SK-N-SH treated with all-trans-retinoic acid at 6 μM for 48 hours (cell line): ENCODE measurements around the gene MRPL52.

Source experiments
- BACH2 ChIP-seq: fragments of 250-450 bp; sonication (Bioruptor Pico); IDR thresholded peaks from 2 replicates; pipeline ENCODE4 v1.9.0; 2021; ENCODE audit warnings: mild to moderate bottlenecking, borderline replicate concordance
- CSDC2 ChIP-seq: fragments of 250-450 bp; sonication (Bioruptor Pico); IDR thresholded peaks from 2 replicates; pipeline ENCODE4 v1.5.0; 2020; ENCODE audit warnings: mild to moderate bottlenecking, moderate library complexity
- OSR1 ChIP-seq: fragments of 250-450 bp; sonication (Bioruptor Pico); IDR thresholded peaks from 2 replicates; pipeline ENCODE4 v1.8.0; 2022; ENCODE audit warnings: moderate library complexity, mild to moderate bottlenecking, inconsistent platforms
- PPARA ChIP-seq: fragments of 250-450 bp; sonication (Bioruptor Pico); IDR thresholded peaks from 2 replicates; pipeline ENCODE4 v1.5.0; 2020; ENCODE audit warnings: mild to moderate bottlenecking, borderline replicate concordance
- TCF4 ChIP-seq: fragments of 250-450 bp; sonication (Bioruptor Pico); IDR thresholded peaks from 2 replicates; pipeline ENCODE4 v1.8.0; 2021; ENCODE audit warnings: mild to moderate bottlenecking, moderate library complexity, borderline replicate concordance
- ZFP3 ChIP-seq: fragments of 250-450 bp; sonication (Bioruptor Pico); IDR thresholded peaks from 2 replicates; pipeline ENCODE4 v1.5.0; 2020; ENCODE audit warnings: mild to moderate bottlenecking, moderate library complexity
- ZFP30 ChIP-seq: fragments of 450-650 bp; formaldehyde crosslinking; IDR thresholded peaks from 2 replicates; pipeline ENCODE4 v1.5.0; 2022; ENCODE audit warnings: mild to moderate bottlenecking, moderate library complexity
- TF ChIP-seq, protein P1 (sequence below): fragments of 250-450 bp; sonication (Bioruptor Pico); IDR thresholded peaks from 2 replicates; pipeline ENCODE4 v1.5.1; 2020; ENCODE audit warnings: low read depth, mild to moderate bottlenecking, moderate library complexity

DNA sequence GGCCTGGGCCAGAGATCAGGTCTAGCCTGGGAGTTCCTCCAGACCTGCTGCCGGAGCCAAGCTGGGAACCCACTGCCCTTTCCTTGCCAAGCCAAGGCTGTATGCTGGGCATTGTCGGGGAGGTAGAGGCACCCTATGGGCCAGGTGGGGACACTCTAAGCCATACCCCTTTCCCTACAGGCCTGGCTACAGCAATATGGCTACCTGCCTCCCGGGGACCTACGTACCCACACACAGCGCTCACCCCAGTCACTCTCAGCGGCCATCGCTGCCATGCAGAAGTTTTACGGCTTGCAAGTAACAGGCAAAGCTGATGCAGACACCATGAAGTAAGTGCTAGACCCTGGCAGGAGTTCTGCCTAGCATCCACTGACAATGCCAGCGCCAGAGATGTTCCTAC, 11.6 kb downstream of the MRPL52 start:
- no peak for TF ChIP-seq PPARA (CRISPR knock-in tag)
- TF ChIP-seq ZFP30 (CRISPR knock-in tag) = no peak
- TF ChIP-seq, protein P1, sequence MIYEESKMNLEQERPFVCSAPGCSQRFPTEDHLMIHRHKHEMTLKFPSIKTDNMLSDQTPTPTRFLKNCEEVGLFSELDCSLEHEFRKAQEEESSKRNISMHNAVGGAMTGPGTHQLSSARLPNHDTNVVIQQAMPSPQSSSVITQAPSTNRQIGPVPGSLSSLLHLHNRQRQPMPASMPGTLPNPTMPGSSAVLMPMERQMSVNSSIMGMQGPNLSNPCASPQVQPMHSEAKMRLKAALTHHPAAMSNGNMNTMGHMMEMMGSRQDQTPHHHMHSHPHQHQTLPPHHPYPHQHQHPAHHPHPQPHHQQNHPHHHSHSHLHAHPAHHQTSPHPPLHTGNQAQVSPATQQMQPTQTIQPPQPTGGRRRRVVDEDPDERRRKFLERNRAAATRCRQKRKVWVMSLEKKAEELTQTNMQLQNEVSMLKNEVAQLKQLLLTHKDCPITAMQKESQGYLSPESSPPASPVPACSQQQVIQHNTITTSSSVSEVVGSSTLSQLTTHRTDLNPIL = no peak
- TF ChIP-seq TCF4 = no peak
- TF ChIP-seq ZFP3 (CRISPR knock-in tag) = no peak
- TF ChIP-seq CSDC2 (CRISPR knock-in tag) = no peak
- TF ChIP-seq BACH2 (CRISPR knock-in tag) = no peak
- no peak for TF ChIP-seq OSR1 (CRISPR knock-in tag)
